CD14-positive monocyte (primary cell): ENCODE measurements around the gene CHST15. TPM values are rescaled to one million over a fixed set of nuclear protein-coding genes. Genes with fewer than 3 reads are reported as not detected.

Experiments used
- DNase-seq, 3 donors: peaks; one replicate each; pipeline ENCODE4 v3.0.0-alpha.2; 2011 to 2022
- H2AFZ ChIP-seq: 2 replicates; pipeline ENCODE4 v1.6.0; 2012; ENCODE audit warnings: mild to moderate bottlenecking, low read depth, low read length, inconsistent platforms; ENCODE audit not compliant: insufficient read depth, poor library complexity, severe bottlenecking
- H3K27ac ChIP-seq, 2 donors: 1 replicate in 1 of 2; 2 replicates in 1 of 2; pipeline ENCODE4 v1.5.1; 2012 to 2013; ENCODE audit warnings: low read length in 2 of 2, control low read depth in 1 of 2, inconsistent platforms in 1 of 2, low read depth in 1 of 2, mild to moderate bottlenecking in 1 of 2
- H3K27me3 ChIP-seq, 2 donors: one replicate each; pipeline versions ENCODE4 v1.6.0 to v1.6.1; 2011 to 2013; ENCODE audit warnings: low read length in 2 of 2; ENCODE audit not compliant: control insufficient read depth in 2 of 2, insufficient read depth in 2 of 2
- H3K36me3 ChIP-seq, 2 donors: replicated peaks in 1 of 2; 1 replicate in 1 of 2; 2 replicates in 1 of 2; pipeline versions ENCODE4 v1.5.1 to v1.6.1; 2012 to 2013; ENCODE audit warnings: low read length in 2 of 2, control low read depth in 1 of 2, inconsistent platforms in 1 of 2, mild to moderate bottlenecking in 1 of 2; ENCODE audit not compliant: insufficient read depth in 2 of 2, control insufficient read depth in 1 of 2
- H3K4me1 ChIP-seq, 2 donors: 1 replicate in 1 of 2; 2 replicates in 1 of 2; pipeline versions ENCODE4 v1.5.1 to v1.6.1; 2012 to 2013; ENCODE audit warnings: low read length in 2 of 2, control low read depth in 1 of 2, inconsistent platforms in 1 of 2, mild to moderate bottlenecking in 1 of 2, moderate library complexity in 1 of 2; ENCODE audit not compliant: insufficient read depth in 2 of 2, control insufficient read depth in 1 of 2
- H3K4me2 ChIP-seq: replicated peaks from 2 replicates; pipeline ENCODE3; 2012; ENCODE audit warnings: low read length, moderate library complexity, mild to moderate bottlenecking; ENCODE audit not compliant: poor library complexity, severe bottlenecking; ENCODE audit errors: extremely low read depth
- H3K4me3 ChIP-seq, 3 experiments: fragments of 200-600 bp in 1 of 3; sonication (generic) in 1 of 3; replicated peaks in 1 of 3; 1 replicate in 2 of 3; 2 replicates in 1 of 3; pipeline ENCODE4 v1.5.1; 2011 to 2013; ENCODE audit warnings: low read length in 3 of 3, mild to moderate bottlenecking in 3 of 3, control low read depth in 2 of 3, low read depth in 2 of 3, inconsistent platforms in 1 of 3, moderate library complexity in 1 of 3
- H3K79me2 ChIP-seq: 2 replicates; pipeline ENCODE4 v1.6.0; 2012; ENCODE audit warnings: mild to moderate bottlenecking, control low read depth, inconsistent platforms, low read length, moderate library complexity; ENCODE audit not compliant: insufficient read depth
- H3K9ac ChIP-seq: 2 replicates; pipeline ENCODE4 v1.6.0; 2017; ENCODE audit warnings: low read length, mild to moderate bottlenecking; ENCODE audit not compliant: insufficient read depth, poor library complexity, severe bottlenecking
- H3K9me3 ChIP-seq, 2 donors: replicated peaks in 1 of 2; 1 replicate in 1 of 2; 2 replicates in 1 of 2; pipeline versions ENCODE4 v1.5.1 to v1.6.1; 2012 to 2013; ENCODE audit warnings: low read length in 2 of 2, control low read depth in 1 of 2; ENCODE audit not compliant: control insufficient read depth in 1 of 2, insufficient read depth in 1 of 2
- H4K20me1 ChIP-seq: 2 replicates; pipeline ENCODE4 v1.6.0; 2012; ENCODE audit warnings: mild to moderate bottlenecking, low read length, control low read depth, moderate library complexity; ENCODE audit not compliant: insufficient read depth
- H3K27ac Mint-ChIP-seq, 7 donors: one replicate each; pipeline ENCODE4 v1.8.0; 2020; ENCODE audit warnings: mild to moderate bottlenecking in 7 of 7, mixed read lengths in 7 of 7, moderate library complexity in 6 of 7, inconsistent platforms in 2 of 7
- H3K27me3 Mint-ChIP-seq, 3 donors: one replicate each; pipeline ENCODE4 v1.8.0; 2021 to 2022; ENCODE audit warnings: low read depth in 3 of 3, mild to moderate bottlenecking in 3 of 3, mixed read lengths in 3 of 3, moderate library complexity in 3 of 3, inconsistent platforms in 1 of 3
- H3K36me3 Mint-ChIP-seq, 2 donors: one replicate each; pipeline ENCODE4 v1.8.0; 2020; ENCODE audit warnings: mixed read lengths in 2 of 2, inconsistent platforms in 1 of 2, mild to moderate bottlenecking in 1 of 2
- H3K4me1 Mint-ChIP-seq: one replicate; pipeline ENCODE4 v1.8.0; 2020; ENCODE audit warnings: mild to moderate bottlenecking, mixed read lengths
- H3K4me3 Mint-ChIP-seq, 2 donors: one replicate each; pipeline ENCODE4 v1.8.0; 2020; ENCODE audit warnings: mild to moderate bottlenecking in 2 of 2, mixed read lengths in 2 of 2, moderate library complexity in 1 of 2
- H3K9me3 Mint-ChIP-seq, 7 donors: one replicate each; pipeline ENCODE4 v1.8.0; 2020 to 2022; ENCODE audit warnings: mixed read lengths in 7 of 7, mild to moderate bottlenecking in 6 of 7, moderate library complexity in 6 of 7, inconsistent platforms in 2 of 7
- WGBS: methylation state at CpG from one replicate; pipeline ENCODE4 v1.1.5; 2013; ENCODE audit warnings: missing lambda C conversion rate; ENCODE audit not compliant: insufficient coverage; 5-methylcytosine and 5-hydroxymethylcytosine counted together
- intact Hi-C, 2 donors: fragments of 100-400 bp; cut with micrococcal nuclease; formaldehyde crosslinking; loops; one replicate each; pipeline versions ENCODE4 v1.15.0 to v1.15.1; 2023
- polyA plus RNA-seq, 3 donors: library from polyadenylated mRNA; depleted of rRNA in 1 of 3; unstranded in 2 of 3; stranded (reverse) in 1 of 3; fragments of 300-500 nt in 2 of 3; fragments of >200 nt in 1 of 3; fragmentation: Illumina TruSeq in 2 of 3; gene quantifications; 1 replicate in 2 of 3; 2 replicates in 1 of 3; pipeline ENCODE4 v1.2.3, GENCODE V29; 2012 to 2021
- TF ChIP-seq, protein P1 (sequence below): fragments of 200-600 bp; IDR thresholded peaks from one replicate; pipeline ENCODE4 v1.8.0; 2022; ENCODE audit warnings: antibody characterized with exemption, mild to moderate bottlenecking

The CHST15 gene
- polyA plus RNA-seq, 3 donors = 54.4 to 106 (median 87.5) TPM

DNA sequence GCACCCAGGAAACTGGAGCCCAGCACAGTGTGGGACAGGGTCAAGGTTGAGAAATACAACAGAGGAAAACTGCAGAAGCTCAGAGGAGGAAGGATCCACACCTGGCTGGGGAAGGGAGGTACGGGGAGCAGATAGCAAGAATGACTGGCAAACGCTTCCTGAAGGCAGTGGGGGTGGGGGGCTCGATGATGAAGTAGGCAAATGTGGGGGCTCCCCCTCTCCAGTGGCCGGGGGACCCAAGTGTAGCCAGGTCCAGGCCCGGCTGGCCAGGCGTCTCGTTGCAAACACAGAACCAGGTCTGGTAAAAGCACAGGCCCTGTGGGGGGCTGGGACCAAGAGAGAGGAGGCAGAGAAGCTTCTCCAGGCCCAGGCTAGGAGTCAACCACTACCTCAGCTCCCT is 7.7 kb downstream of the CHST15 start:
- Histone ChIP-seq H3K27me3 (peaks cover 0 to 11% of the 10 kb centered on the region in 2 donors), H3K4me1 (peaks cover 53 to 73% of the 10 kb centered on the region in 2 donors), H3K4me3 (peak overlapping the region in 1 of 3 experiments; percentile 18), H3K36me3 (peaks cover 12 to 86% of the 10 kb centered on the region in 2 donors), H3K79me2 (peaks cover 94% of the 10 kb centered on the region), H3K9ac (no peak overlapping the region), H3K4me2 (peak overlapping the region; percentile 23), H2AFZ (no peak overlapping the region), H4K20me1 (peaks cover 100% of the 10 kb centered on the region), H3K27ac (no peak overlapping the region), H3K9me3 (no peaks in the 10 kb centered on the region)
- peak overlapping the region in 6 of 7 donors; percentile 15 to 62 (median 44) for H3K27ac Mint-ChIP-seq
- H3K36me3 Mint-ChIP-seq = peaks cover 96 to 99% of the 10 kb centered on the region in 2 donors
- peaks cover 25 to 47% (median 45%) of the 10 kb centered on the region in 3 donors for H3K27me3 Mint-ChIP-seq
- intact Hi-C loops = no loop called here
- DNase-seq = no peak
- peak overlapping the region; percentile 32 to 64 for H3K4me3 Mint-ChIP-seq
- WGBS = 61% methylated on average over 3 of the region's 7 CpGs
- peaks cover 2 to 13% (median 4%) of the 10 kb centered on the region in 7 donors for H3K9me3 Mint-ChIP-seq
- H3K4me1 Mint-ChIP-seq = peaks cover 80% of the 10 kb centered on the region
- TF ChIP-seq, protein P1, sequence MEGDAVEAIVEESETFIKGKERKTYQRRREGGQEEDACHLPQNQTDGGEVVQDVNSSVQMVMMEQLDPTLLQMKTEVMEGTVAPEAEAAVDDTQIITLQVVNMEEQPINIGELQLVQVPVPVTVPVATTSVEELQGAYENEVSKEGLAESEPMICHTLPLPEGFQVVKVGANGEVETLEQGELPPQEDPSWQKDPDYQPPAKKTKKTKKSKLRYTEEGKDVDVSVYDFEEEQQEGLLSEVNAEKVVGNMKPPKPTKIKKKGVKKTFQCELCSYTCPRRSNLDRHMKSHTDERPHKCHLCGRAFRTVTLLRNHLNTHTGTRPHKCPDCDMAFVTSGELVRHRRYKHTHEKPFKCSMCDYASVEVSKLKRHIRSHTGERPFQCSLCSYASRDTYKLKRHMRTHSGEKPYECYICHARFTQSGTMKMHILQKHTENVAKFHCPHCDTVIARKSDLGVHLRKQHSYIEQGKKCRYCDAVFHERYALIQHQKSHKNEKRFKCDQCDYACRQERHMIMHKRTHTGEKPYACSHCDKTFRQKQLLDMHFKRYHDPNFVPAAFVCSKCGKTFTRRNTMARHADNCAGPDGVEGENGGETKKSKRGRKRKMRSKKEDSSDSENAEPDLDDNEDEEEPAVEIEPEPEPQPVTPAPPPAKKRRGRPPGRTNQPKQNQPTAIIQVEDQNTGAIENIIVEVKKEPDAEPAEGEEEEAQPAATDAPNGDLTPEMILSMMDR = no peak

DNA sequence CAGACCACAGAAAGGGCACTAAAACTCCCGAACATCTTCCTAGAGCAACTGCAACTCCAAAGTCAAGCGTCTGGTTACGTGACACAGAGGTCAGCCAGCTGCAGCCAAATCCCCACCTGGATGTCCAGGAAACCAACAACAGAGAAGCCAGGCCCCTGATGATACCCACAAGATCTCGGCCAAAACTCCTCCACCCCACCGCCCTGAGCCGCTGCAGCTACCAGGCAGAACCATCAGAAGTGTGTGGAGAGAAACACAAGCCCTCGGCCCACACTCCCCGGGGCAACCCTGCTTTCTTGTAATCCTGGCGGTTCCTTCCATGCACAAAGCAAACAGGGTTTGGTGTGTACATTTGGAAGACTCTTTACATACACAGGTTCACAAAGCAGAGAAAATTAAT is 8.7 kb downstream of the CHST15 start:
- Histone ChIP-seq H3K4me1 (peaks cover 43 to 63% of the 10 kb centered on the region in 2 donors), H3K79me2 (peaks cover 94% of the 10 kb centered on the region), H3K9ac (no peak overlapping the region), H3K27ac (no peak overlapping the region), H3K4me3 (peak overlapping the region in 1 of 3 experiments; percentile 18), H2AFZ (no peak overlapping the region), H3K36me3 (peaks cover 16 to 86% of the 10 kb centered on the region in 2 donors), H3K4me2 (peak overlapping the region; percentile 23), H4K20me1 (peaks cover 100% of the 10 kb centered on the region), H3K27me3 (peaks cover 0 to 5% of the 10 kb centered on the region in 2 donors), H3K9me3 (no peaks in the 10 kb centered on the region)
- Mint-ChIP-seq H3K27me3 (peaks cover 19 to 37% (median 37%) of the 10 kb centered on the region in 3 donors), H3K27ac (peak overlapping the region in 4 of 7 donors; percentile 38 to 84 (median 68)), H3K4me3 (peak overlapping the region; percentile 56 to 64), H3K4me1 (peaks cover 80% of the 10 kb centered on the region), H3K9me3 (peaks cover 2 to 7% (median 3%) of the 10 kb centered on the region in 7 donors), H3K36me3 (peaks cover 96 to 99% of the 10 kb centered on the region in 2 donors)
- no peak for DNase-seq
- TF ChIP-seq, protein P1 = no peak
- intact Hi-C loops = no loop called here
- 56% methylated on average over 3 of the region's 9 CpGs for WGBS
